Liver (tissue), 9 donors: ENCODE data around the gene MYO3B. TPM values are rescaled to one million over a fixed set of nuclear protein-coding genes. Genes with fewer than 3 reads are reported as not detected.

ENCODE experiments used
- DNase-seq: peaks from one replicate; pipeline ENCODE4 v3.0.0-alpha.2; 2017; ENCODE audit warnings: low spot score
- H3K27ac ChIP-seq, 2 donors: one replicate each; pipeline ENCODE4 v1.7.0; 2013; ENCODE audit warnings: inconsistent platforms in 2 of 2, low read length in 2 of 2, control low read depth in 1 of 2, low read depth in 1 of 2, mild to moderate bottlenecking in 1 of 2
- H3K27me3 ChIP-seq, 4 donors: one replicate each; pipeline versions ENCODE4 v1.6.1 to v1.7.0; 2013; ENCODE audit warnings: low read length in 3 of 4, inconsistent platforms in 1 of 4, mild to moderate bottlenecking in 1 of 4, moderate library complexity in 1 of 4; ENCODE audit not compliant: control insufficient read depth in 4 of 4, insufficient read depth in 4 of 4
- H3K36me3 ChIP-seq, 4 donors: one replicate each; pipeline versions ENCODE4 v1.6.1 to v1.7.0; 2013; ENCODE audit warnings: low read length in 3 of 4, mild to moderate bottlenecking in 3 of 4, low read depth in 1 of 4, moderate library complexity in 1 of 4; ENCODE audit not compliant: control insufficient read depth in 4 of 4, insufficient read depth in 3 of 4
- H3K4me1 ChIP-seq, 4 donors: one replicate each; pipeline versions ENCODE4 v1.6.1 to v1.7.0; 2013; ENCODE audit warnings: low read length in 3 of 4, mild to moderate bottlenecking in 3 of 4, moderate library complexity in 1 of 4; ENCODE audit not compliant: control insufficient read depth in 4 of 4, insufficient read depth in 4 of 4
- H3K4me3 ChIP-seq, 3 donors: one replicate each; pipeline versions ENCODE4 v1.6.1 to v1.7.0; 2013; ENCODE audit warnings: low read length in 3 of 3, control low read depth in 1 of 3, low read depth in 1 of 3, mild to moderate bottlenecking in 1 of 3
- H3K9ac ChIP-seq, 2 donors: one replicate each; pipeline ENCODE4 v1.7.0; 2013; ENCODE audit warnings: low read length in 2 of 2, mild to moderate bottlenecking in 2 of 2, moderate library complexity in 2 of 2, control low read depth in 1 of 2, low read depth in 1 of 2
- H3K9me3 ChIP-seq, 4 donors: one replicate each; pipeline versions ENCODE4 v1.6.1 to v1.7.0; 2013; ENCODE audit warnings: low read length in 3 of 4; ENCODE audit not compliant: control insufficient read depth in 4 of 4
- EGR1 ChIP-seq, 2 donors: IDR thresholded peaks; 2 replicates each; pipeline ENCODE4 v1.6.1; 2016 to 2018; ENCODE audit warnings: antibody characterized with exemption in 2 of 2, low read depth in 2 of 2
- FOXA1 ChIP-seq: IDR thresholded peaks from 2 replicates; pipeline ENCODE4 v1.6.1; 2016; ENCODE audit warnings: antibody characterized with exemption
- FOXA2 ChIP-seq: IDR thresholded peaks from 2 replicates; pipeline ENCODE4 v1.6.1; 2016; ENCODE audit warnings: antibody characterized with exemption
- GABPA ChIP-seq, 2 donors: IDR thresholded peaks in 1 of 2; conservative IDR thresholded peaks in 1 of 2; 2 replicates each; pipeline ENCODE4 v1.6.1; 2016; ENCODE audit warnings: antibody characterized with exemption in 2 of 2, mild to moderate bottlenecking in 1 of 2, moderate library complexity in 1 of 2
- HNF4A ChIP-seq, 2 donors: conservative IDR thresholded peaks; 2 replicates each; pipeline ENCODE4 v1.6.1; 2016; ENCODE audit warnings: antibody characterized with exemption in 2 of 2, mild to moderate bottlenecking in 2 of 2
- JUND ChIP-seq, 2 donors: IDR thresholded peaks; 2 replicates each; pipeline ENCODE4 v1.6.1; 2016; ENCODE audit warnings: antibody characterized with exemption in 2 of 2
- NR2F2 ChIP-seq: IDR thresholded peaks from 2 replicates; pipeline ENCODE4 v1.6.1; 2016; ENCODE audit warnings: antibody characterized with exemption
- RAD21 ChIP-seq, 2 donors: IDR thresholded peaks; 2 replicates each; pipeline ENCODE4 v1.6.1; 2016; ENCODE audit warnings: antibody characterized with exemption in 2 of 2, mild to moderate bottlenecking in 2 of 2
- RXRA ChIP-seq, 2 donors: IDR thresholded peaks; 2 replicates each; pipeline ENCODE4 v1.6.1; 2017 to 2018; ENCODE audit warnings: antibody characterized with exemption in 2 of 2, mild to moderate bottlenecking in 1 of 2
- SP1 ChIP-seq: IDR thresholded peaks from 2 replicates; pipeline ENCODE4 v1.6.1; 2018; ENCODE audit warnings: antibody characterized with exemption, mild to moderate bottlenecking
- TAF1 ChIP-seq: conservative IDR thresholded peaks from 2 replicates; pipeline ENCODE4 v1.6.1; 2016; ENCODE audit warnings: antibody characterized with exemption, mild to moderate bottlenecking
- YY1 ChIP-seq: IDR thresholded peaks from 2 replicates; pipeline ENCODE4 v1.6.1; 2016; ENCODE audit warnings: antibody characterized with exemption, mild to moderate bottlenecking
- WGBS: extraction: QIAGEN DNeasy Blood & Tissue Kit; methylation state at CpG from one replicate; pipeline ENCODE4 v1.1.7; 2013; 5-methylcytosine and 5-hydroxymethylcytosine counted together
- polyA plus RNA-seq, 2 donors: library from polyadenylated mRNA; stranded (reverse) in 1 of 2; unstranded in 1 of 2; fragments of 200-250 nt in 1 of 2; fragments of >200 nt in 1 of 2; fragmentation: Nextera tagmentation in 1 of 2; extraction: Ambion mirVana in 1 of 2; gene quantifications; one replicate each; pipeline versions ENCODE4 v1.2.1 to v1.2.3, GENCODE V29; 2013 to 2015
- total RNA-seq, 2 donors: library from RNA; depleted of rRNA; stranded (reverse); fragments of >200 nt; gene quantifications; one replicate each; pipeline ENCODE4 v1.2.3, GENCODE V29; 2014
- TF ChIP-seq, protein P1 (sequence below): IDR thresholded peaks from 2 replicates; pipeline ENCODE4 v1.6.1; 2016; ENCODE audit warnings: antibody characterized with exemption
- TF ChIP-seq, protein P2 (sequence below): fragments of 150-350 bp; IDR thresholded peaks from 2 replicates; pipeline ENCODE4 v1.5.1; 2017; ENCODE audit warnings: improper control_type of control experiment, low read depth, low read length; ENCODE audit not compliant: missing input control
- TF ChIP-seq, protein P3 (sequence below): IDR thresholded peaks from 2 replicates; pipeline ENCODE4 v1.6.1; 2016; ENCODE audit warnings: antibody characterized with exemption
- TF ChIP-seq, protein P4 (sequence below): IDR thresholded peaks from 2 replicates; pipeline ENCODE4 v1.6.1; 2016; ENCODE audit warnings: antibody characterized with exemption, mild to moderate bottlenecking
- TF ChIP-seq, protein P5 (sequence below): IDR thresholded peaks from 2 replicates; pipeline ENCODE4 v1.6.1; 2016; ENCODE audit warnings: antibody characterized with exemption
- donor health status: healthy.
- donor health status: healthy.
- donor health status: healthy.
- donor health status: healthy.
- donor health status: healthy.

Gene MYO3B
- total and polyA plus RNA-seq, 4 donors, result under 0.01 to 0.05 TPM; not detected in 2

DNA sequence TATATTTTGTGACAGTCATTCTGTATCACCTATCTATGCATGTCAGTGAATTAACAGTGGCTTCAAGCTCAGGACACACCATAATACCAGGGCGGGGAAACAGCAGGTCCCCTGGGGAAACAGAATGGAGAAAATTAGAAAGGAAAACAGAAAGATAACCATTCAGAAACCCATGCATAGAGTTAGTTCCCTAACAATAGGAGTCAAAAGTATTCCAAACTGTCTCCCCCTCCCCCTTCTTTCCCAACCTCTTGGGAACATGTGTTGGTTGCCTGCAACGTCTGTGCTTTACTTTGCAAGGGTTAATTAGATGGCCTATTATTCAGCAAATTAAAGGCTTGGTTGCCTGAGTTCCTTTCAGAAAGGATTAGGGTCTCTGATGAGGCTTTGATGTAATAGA lies 176.4 kb downstream of the MYO3B start:
- 49% methylated on average over 2 of the region's 2 CpGs for WGBS
- H3K4me3 ChIP-seq, result no peak overlapping the region
- no peak overlapping the region for H3K9ac ChIP-seq
- H3K4me1 ChIP-seq, result no peaks in the 10 kb centered on the region
- TF ChIP-seq, protein P1, sequence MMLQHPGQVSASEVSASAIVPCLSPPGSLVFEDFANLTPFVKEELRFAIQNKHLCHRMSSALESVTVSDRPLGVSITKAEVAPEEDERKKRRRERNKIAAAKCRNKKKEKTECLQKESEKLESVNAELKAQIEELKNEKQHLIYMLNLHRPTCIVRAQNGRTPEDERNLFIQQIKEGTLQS, result no peak
- no peak for TF ChIP-seq SP1
- TF ChIP-seq FOXA1, result no peak
- TF ChIP-seq FOXA2, result no peak
- TF ChIP-seq, protein P2, sequence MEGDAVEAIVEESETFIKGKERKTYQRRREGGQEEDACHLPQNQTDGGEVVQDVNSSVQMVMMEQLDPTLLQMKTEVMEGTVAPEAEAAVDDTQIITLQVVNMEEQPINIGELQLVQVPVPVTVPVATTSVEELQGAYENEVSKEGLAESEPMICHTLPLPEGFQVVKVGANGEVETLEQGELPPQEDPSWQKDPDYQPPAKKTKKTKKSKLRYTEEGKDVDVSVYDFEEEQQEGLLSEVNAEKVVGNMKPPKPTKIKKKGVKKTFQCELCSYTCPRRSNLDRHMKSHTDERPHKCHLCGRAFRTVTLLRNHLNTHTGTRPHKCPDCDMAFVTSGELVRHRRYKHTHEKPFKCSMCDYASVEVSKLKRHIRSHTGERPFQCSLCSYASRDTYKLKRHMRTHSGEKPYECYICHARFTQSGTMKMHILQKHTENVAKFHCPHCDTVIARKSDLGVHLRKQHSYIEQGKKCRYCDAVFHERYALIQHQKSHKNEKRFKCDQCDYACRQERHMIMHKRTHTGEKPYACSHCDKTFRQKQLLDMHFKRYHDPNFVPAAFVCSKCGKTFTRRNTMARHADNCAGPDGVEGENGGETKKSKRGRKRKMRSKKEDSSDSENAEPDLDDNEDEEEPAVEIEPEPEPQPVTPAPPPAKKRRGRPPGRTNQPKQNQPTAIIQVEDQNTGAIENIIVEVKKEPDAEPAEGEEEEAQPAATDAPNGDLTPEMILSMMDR, result no peak
- TF ChIP-seq RAD21 (IDR thresholded peaks at IDR 0.05), result no peak
- TF ChIP-seq GABPA (IDR thresholded peaks at IDR 0.05 in 1 of 2, conservative IDR thresholded peaks at IDR 0.05 in 1 of 2), result no peak
- TF ChIP-seq, protein P3, sequence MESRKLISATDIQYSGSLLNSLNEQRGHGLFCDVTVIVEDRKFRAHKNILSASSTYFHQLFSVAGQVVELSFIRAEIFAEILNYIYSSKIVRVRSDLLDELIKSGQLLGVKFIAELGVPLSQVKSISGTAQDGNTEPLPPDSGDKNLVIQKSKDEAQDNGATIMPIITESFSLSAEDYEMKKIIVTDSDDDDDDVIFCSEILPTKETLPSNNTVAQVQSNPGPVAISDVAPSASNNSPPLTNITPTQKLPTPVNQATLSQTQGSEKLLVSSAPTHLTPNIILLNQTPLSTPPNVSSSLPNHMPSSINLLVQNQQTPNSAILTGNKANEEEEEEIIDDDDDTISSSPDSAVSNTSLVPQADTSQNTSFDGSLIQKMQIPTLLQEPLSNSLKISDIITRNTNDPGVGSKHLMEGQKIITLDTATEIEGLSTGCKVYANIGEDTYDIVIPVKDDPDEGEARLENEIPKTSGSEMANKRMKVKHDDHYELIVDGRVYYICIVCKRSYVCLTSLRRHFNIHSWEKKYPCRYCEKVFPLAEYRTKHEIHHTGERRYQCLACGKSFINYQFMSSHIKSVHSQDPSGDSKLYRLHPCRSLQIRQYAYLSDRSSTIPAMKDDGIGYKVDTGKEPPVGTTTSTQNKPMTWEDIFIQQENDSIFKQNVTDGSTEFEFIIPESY, result no peak
- TF ChIP-seq, protein P4, sequence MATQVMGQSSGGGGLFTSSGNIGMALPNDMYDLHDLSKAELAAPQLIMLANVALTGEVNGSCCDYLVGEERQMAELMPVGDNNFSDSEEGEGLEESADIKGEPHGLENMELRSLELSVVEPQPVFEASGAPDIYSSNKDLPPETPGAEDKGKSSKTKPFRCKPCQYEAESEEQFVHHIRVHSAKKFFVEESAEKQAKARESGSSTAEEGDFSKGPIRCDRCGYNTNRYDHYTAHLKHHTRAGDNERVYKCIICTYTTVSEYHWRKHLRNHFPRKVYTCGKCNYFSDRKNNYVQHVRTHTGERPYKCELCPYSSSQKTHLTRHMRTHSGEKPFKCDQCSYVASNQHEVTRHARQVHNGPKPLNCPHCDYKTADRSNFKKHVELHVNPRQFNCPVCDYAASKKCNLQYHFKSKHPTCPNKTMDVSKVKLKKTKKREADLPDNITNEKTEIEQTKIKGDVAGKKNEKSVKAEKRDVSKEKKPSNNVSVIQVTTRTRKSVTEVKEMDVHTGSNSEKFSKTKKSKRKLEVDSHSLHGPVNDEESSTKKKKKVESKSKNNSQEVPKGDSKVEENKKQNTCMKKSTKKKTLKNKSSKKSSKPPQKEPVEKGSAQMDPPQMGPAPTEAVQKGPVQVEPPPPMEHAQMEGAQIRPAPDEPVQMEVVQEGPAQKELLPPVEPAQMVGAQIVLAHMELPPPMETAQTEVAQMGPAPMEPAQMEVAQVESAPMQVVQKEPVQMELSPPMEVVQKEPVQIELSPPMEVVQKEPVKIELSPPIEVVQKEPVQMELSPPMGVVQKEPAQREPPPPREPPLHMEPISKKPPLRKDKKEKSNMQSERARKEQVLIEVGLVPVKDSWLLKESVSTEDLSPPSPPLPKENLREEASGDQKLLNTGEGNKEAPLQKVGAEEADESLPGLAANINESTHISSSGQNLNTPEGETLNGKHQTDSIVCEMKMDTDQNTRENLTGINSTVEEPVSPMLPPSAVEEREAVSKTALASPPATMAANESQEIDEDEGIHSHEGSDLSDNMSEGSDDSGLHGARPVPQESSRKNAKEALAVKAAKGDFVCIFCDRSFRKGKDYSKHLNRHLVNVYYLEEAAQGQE, result no peak
- no peak for DNase-seq
- no peak overlapping the region for H3K27ac ChIP-seq
- no peaks in the 10 kb centered on the region for H3K9me3 ChIP-seq
- no peaks in the 10 kb centered on the region for H3K27me3 ChIP-seq
- H3K36me3 ChIP-seq, result no peaks in the 10 kb centered on the region

DNA sequence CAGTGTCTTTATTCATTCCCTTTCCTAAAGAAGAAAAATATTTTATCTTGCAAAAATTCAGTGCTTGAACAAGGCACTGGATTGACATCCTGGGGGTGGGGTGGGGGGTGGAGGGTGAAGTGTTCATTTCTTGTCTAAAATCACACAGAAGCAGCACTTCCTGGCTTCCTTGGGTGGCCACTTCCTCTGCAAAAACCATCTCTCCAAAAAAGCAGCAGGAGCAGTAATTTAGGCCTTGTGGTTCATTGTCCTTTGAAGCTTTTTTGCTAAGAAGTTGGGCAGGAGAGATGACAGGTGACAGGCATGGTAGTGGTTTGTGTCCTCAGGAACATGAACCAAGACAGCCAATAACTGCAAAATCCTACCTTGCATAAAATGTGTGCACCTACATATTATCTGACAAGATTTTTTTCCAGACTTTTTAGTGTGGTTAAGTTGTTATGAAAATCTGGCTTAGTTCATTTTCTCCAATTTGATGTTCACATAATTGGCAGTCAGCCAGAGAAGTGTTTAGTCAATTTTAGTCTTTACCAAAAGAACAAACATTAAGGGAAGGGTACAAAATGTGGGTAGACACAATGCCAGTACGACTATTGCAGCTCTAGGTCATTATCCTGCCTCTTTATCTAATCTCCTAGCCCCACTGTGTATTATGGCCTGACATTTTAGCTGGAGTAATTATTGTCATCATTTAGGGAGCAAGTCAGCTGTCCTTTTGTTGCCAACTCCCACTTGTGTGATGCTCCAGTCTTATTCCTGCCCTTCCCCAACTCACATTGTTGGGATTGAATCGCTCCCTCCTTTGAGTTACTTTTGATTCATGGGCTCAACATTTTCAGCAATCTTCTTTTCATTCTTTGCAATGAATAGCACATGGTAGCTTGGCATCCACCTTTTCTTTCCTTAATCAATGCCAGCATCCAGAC lies 177.2 kb downstream of the MYO3B start:
- no peak for TF ChIP-seq TAF1
- TF ChIP-seq FOXA2, result no peak
- no peak for TF ChIP-seq GABPA (IDR thresholded peaks at IDR 0.05 in 1 of 2, conservative IDR thresholded peaks at IDR 0.05 in 1 of 2)
- TF ChIP-seq, protein P5, sequence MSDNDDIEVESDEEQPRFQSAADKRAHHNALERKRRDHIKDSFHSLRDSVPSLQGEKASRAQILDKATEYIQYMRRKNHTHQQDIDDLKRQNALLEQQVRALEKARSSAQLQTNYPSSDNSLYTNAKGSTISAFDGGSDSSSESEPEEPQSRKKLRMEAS, result no peak
- TF ChIP-seq YY1, result no peak
- TF ChIP-seq, protein P3, result no peak
- no peak for TF ChIP-seq NR2F2
- TF ChIP-seq HNF4A (conservative IDR thresholded peaks at IDR 0.05), result no peak
- TF ChIP-seq FOXA1, result no peak
- TF ChIP-seq, protein P1, result no peak
- TF ChIP-seq EGR1 (IDR thresholded peaks at IDR 0.05; ENCODE audit: low read depth in 2 of 2), result no peak
- TF ChIP-seq RXRA (IDR thresholded peaks at IDR 0.05), result no peak
- TF ChIP-seq, protein P2, result no peak
- TF ChIP-seq SP1, result no peak
- no peak for TF ChIP-seq RAD21 (IDR thresholded peaks at IDR 0.05)
- TF ChIP-seq JUND (IDR thresholded peaks at IDR 0.05), result no peak
- no peaks in the 10 kb centered on the region for H3K27me3 ChIP-seq
- no peaks in the 10 kb centered on the region for H3K4me1 ChIP-seq
- no peaks in the 10 kb centered on the region for H3K36me3 ChIP-seq
- H3K9ac ChIP-seq, result no peak overlapping the region
- H3K27ac ChIP-seq, result no peak overlapping the region
- no peak for DNase-seq
- no peaks in the 10 kb centered on the region for H3K9me3 ChIP-seq
- H3K4me3 ChIP-seq, result no peak overlapping the region
- WGBS, result 78% methylated on average over 2 of the region's 2 CpGs
